NCI-H2171 treated with DMSO at 0.1 percent for 48 hours (cell line): ENCODE measurements around the gene ARMC3.
A peak's percentile ranks its signal among the peaks of the same experiment; 100 is the strongest.

ENCODE experiments used
- DNase-seq: peaks from one replicate; lab custom pipeline; 2025; lab: John Stamatoyannopoulos, UW

The ARMC3 gene

GRCh38 chr10:23078114-23078513 is 150.3 kb downstream of the ARMC3 start:
- DNase-seq = no peak

GRCh38 chr10:23079700-23080099 is 151.8 kb downstream of the ARMC3 start:
- DNase-seq = peak; percentile 3

GRCh38 chr10:23080262-23080661 is 152.4 kb downstream of the ARMC3 start:
- DNase-seq = no peak

- no peak for DNase-seq
These were observed 153.4 kb downstream of the ARMC3 start for GRCh38 chr10:23081221-23081750.

DNA sequence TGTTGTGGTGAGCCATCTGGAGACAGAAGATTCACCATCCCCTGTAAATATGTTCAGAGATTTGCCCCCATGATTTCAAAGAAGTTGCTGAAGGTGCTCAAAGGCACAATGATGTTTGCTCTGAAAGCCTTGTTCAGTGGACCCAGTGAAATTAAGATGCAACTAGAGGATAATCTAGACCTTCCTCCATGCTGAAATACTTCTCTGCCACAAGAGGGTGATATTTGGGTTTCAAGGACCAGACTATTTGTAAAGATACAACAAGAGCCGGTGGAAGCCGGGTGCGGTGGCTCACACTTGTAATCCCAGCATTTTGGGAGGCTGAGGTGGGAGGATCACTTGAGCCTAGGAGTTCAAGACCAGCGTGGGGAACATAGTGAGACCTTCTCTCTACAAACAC is 154.0 kb downstream of the ARMC3 start:
- peak; percentile 21 for DNase-seq
